ENCODE data around the gene MYL12A. TPM values are rescaled to one million over a fixed set of nuclear protein-coding genes. Genes with fewer than 3 reads are reported as not detected.
A peak's percentile ranks its signal among the peaks of the same experiment; 100 is the strongest.

Gene MYL12A
- total RNA-seq, 1 donor from 2014 or later, result 219 TPM

GRCh38 chr18:3283908-3284307, 36.3 kb downstream of the MYL12A start:
- Mint-ChIP-seq H3K27ac (peak overlapping the region; percentile 50), H3K9me3 (peaks cover 12% of the 10 kb centered on the region), H3K4me1 (ENCODE audit: unreplicated experiment) (peaks cover 17% of the 10 kb centered on the region), H3K36me3 (peaks cover 4% of the 10 kb centered on the region), H3K27me3 (no peaks in the 10 kb centered on the region), H3K4me3 (no peak overlapping the region)
- DNase-seq (ENCODE audit: extremely low spot score, unreplicated experiment), result no peak
- TF ChIP-seq, protein P1, sequence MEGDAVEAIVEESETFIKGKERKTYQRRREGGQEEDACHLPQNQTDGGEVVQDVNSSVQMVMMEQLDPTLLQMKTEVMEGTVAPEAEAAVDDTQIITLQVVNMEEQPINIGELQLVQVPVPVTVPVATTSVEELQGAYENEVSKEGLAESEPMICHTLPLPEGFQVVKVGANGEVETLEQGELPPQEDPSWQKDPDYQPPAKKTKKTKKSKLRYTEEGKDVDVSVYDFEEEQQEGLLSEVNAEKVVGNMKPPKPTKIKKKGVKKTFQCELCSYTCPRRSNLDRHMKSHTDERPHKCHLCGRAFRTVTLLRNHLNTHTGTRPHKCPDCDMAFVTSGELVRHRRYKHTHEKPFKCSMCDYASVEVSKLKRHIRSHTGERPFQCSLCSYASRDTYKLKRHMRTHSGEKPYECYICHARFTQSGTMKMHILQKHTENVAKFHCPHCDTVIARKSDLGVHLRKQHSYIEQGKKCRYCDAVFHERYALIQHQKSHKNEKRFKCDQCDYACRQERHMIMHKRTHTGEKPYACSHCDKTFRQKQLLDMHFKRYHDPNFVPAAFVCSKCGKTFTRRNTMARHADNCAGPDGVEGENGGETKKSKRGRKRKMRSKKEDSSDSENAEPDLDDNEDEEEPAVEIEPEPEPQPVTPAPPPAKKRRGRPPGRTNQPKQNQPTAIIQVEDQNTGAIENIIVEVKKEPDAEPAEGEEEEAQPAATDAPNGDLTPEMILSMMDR (conservative IDR thresholded peaks at IDR 0.05), result no peak

- peaks cover 12% of the 10 kb centered on the region for H3K9me3 Mint-ChIP-seq
- TF ChIP-seq, protein P1 (conservative IDR thresholded peaks at IDR 0.05), result no peak
- H3K36me3 Mint-ChIP-seq, result peaks cover 4% of the 10 kb centered on the region
- peaks cover 17% of the 10 kb centered on the region for H3K4me1 Mint-ChIP-seq (ENCODE audit: unreplicated experiment)
- no peak for DNase-seq (ENCODE audit: extremely low spot score, unreplicated experiment)
- no peaks in the 10 kb centered on the region for H3K27me3 Mint-ChIP-seq
- H3K27ac Mint-ChIP-seq, result no peak overlapping the region
- no peak overlapping the region for H3K4me3 Mint-ChIP-seq
Observed at GRCh38 chr18:3284501-3284900, 36.9 kb downstream of the MYL12A start.

DNA sequence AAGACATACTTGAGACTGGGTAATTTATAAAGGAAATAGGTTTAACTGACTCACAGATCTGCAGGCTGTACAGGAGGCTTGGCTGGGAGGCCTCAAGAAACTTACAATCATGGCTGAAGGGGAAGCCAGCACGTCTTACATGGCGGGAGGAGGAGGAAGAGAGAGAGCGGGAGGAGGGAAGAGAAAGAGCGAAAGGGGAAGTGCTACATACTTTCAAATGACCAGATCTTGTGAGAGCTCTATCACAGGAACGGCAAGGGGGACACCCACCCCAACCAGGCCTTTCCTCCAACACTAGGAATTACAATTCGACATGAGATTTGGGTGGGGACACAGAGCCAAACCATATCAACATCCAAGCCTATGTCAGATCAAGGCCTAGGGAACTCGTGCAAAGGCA, 38.6 kb downstream of the MYL12A start:
- TF ChIP-seq, protein P1 (conservative IDR thresholded peaks at IDR 0.05), result no peak
- Mint-ChIP-seq H3K4me1 (ENCODE audit: unreplicated experiment) (peaks cover 17% of the 10 kb centered on the region), H3K9me3 (peaks cover 19% of the 10 kb centered on the region), H3K36me3 (peaks cover 4% of the 10 kb centered on the region), H3K27me3 (no peaks in the 10 kb centered on the region), H3K27ac (no peak overlapping the region), H3K4me3 (no peak overlapping the region)
- no peak for DNase-seq (ENCODE audit: extremely low spot score, unreplicated experiment)

DNA sequence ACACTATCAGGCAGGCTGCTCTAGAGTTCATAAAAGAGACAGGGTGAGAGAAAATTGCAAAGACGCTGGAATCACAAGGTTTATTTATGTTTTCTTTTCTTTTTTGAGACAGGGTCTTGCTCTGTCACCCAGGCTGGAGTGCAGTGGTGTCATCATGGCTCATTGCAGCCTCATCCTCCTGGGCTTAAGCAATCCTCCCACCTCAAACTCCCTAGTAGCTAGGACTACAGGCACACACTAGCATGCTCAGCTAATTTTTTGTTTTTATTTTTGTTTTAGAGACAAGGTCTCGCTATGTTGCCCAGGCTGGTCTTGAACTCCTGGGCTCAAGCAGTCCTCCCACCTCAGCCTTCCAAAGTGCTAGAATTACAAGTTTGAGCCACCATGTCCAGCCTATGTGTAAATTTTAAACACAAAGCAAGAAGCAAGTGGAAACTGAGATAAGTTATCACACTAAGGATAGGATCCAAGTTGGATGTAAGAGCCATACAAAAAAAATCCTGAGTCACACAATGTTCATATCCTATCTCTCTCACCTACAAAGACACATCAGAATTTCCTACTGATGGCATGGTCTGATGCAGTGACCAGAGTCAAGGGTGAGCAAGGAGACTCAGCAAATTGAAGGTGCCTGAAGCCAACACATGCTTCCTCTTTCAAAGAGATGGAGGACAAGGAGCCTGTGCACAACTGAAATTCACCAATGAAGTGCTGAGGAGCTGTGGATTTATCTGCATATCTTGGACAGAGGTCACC, 45.8 kb downstream of the MYL12A start:
- Mint-ChIP-seq H3K36me3 (peaks cover 10% of the 10 kb centered on the region), H3K9me3 (peaks cover 24% of the 10 kb centered on the region), H3K4me3 (no peak overlapping the region), H3K4me1 (ENCODE audit: unreplicated experiment) (peaks cover 4% of the 10 kb centered on the region), H3K27me3 (peaks cover 3% of the 10 kb centered on the region), H3K27ac (no peak overlapping the region)
- TF ChIP-seq, protein P1 (conservative IDR thresholded peaks at IDR 0.05), result no peak
- DNase-seq (ENCODE audit: extremely low spot score, unreplicated experiment), result no peak

DNA sequence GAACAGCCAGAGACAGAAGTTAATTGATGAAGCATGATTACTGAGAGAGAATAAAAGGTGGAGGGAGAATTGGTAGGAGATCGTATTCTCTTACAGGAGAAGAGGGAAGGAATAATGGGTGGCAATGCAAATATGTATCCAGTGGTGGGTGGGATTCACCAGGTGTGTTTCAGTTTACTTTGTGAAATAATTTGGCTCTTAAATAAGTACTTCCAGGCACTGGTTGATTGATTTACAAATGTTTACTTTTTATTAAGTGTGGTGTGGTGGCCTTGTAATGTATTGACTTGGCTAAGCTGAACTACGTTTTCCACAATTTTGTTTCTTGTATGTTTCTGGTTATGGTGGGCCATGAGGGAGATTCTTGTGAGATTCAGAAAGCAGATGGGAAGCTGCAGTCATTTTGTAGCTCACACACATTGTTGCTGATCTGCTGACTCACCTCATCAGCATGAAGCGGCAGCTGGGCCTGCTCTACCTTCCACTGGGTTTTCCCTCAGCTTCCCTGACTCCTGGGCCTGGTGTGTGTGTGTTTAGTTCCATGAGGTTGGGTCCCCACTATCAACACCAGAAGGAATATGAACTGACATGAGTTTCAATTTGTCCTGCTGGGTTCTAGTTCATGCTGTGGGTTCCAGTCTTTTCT, 47.0 kb downstream of the MYL12A start:
- peaks cover 9% of the 10 kb centered on the region for H3K36me3 Mint-ChIP-seq
- peaks cover 3% of the 10 kb centered on the region for H3K27me3 Mint-ChIP-seq
- no peak for DNase-seq (ENCODE audit: extremely low spot score, unreplicated experiment)
- peak overlapping the region; percentile 6 for H3K4me3 Mint-ChIP-seq
- TF ChIP-seq, protein P1 (conservative IDR thresholded peaks at IDR 0.05), result no peak
- H3K9me3 Mint-ChIP-seq, result peaks cover 24% of the 10 kb centered on the region
- peaks cover 4% of the 10 kb centered on the region for H3K4me1 Mint-ChIP-seq (ENCODE audit: unreplicated experiment)
- H3K27ac Mint-ChIP-seq, result no peak overlapping the region
